ENCODE results near the gene ABI3BP.

DNA sequence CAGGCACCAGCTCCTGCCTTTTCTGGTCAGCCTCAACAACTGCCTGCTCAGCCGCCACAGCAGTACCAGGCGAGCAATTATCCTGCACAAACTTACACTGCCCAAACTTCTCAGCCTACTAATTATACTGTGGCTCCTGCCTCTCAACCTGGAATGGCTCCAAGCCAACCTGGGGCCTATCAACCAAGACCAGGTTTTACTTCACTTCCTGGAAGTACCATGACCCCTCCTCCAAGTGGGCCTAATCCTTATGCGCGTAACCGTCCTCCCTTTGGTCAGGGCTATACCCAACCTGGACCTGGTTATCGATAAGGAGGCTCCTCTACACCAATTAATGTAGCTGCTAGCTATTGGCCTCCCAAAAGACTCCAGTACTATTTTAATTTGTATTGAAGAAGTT lies 245.0 kb downstream of the ABI3BP start:
- TF ChIP-seq, protein P1, sequence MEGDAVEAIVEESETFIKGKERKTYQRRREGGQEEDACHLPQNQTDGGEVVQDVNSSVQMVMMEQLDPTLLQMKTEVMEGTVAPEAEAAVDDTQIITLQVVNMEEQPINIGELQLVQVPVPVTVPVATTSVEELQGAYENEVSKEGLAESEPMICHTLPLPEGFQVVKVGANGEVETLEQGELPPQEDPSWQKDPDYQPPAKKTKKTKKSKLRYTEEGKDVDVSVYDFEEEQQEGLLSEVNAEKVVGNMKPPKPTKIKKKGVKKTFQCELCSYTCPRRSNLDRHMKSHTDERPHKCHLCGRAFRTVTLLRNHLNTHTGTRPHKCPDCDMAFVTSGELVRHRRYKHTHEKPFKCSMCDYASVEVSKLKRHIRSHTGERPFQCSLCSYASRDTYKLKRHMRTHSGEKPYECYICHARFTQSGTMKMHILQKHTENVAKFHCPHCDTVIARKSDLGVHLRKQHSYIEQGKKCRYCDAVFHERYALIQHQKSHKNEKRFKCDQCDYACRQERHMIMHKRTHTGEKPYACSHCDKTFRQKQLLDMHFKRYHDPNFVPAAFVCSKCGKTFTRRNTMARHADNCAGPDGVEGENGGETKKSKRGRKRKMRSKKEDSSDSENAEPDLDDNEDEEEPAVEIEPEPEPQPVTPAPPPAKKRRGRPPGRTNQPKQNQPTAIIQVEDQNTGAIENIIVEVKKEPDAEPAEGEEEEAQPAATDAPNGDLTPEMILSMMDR (IDR thresholded peaks at IDR 0.05): no peak
- TF ChIP-seq POLR2A (IDR thresholded peaks at IDR 0.05): no peak
- no peak for TF ChIP-seq POLR2AphosphoS5 (IDR thresholded peaks at IDR 0.05)

Measured in upper lobe of left lung (tissue), 4 donors.